GM12878 (cell line): ENCODE results near the gene GAMT.

Source experiments
- CTCF ChIP-seq, 3 experiments: IDR thresholded peaks in 2 of 3; conservative IDR thresholded peaks in 1 of 3; 2 replicates each; pipeline ENCODE4 v1.5.1; 2011; ENCODE audit warnings: low read depth in 3 of 3, low read length in 3 of 3, mild to moderate bottlenecking in 3 of 3, control low read depth in 2 of 3, moderate library complexity in 2 of 3, inconsistent platforms in 1 of 3, mixed read lengths in 1 of 3; ENCODE audit not compliant: control insufficient read depth in 2 of 3, insufficient read depth in 1 of 3; ENCODE audit errors: extremely low read depth in 1 of 3
- FOXK2 ChIP-seq: fragments of 450-650 bp; IDR thresholded peaks from 2 replicates; pipeline ENCODE4 v1.6.1; 2017; ENCODE audit warnings: mild to moderate bottlenecking, moderate library complexity
- MAX ChIP-seq: IDR thresholded peaks from 2 replicates; pipeline ENCODE4 v1.6.1; 2012; ENCODE audit warnings: low read depth, low read length, improper control_type of control experiment
- POLR2A ChIP-seq: IDR thresholded peaks from 2 replicates; pipeline ENCODE4 v1.6.1; 2011; ENCODE audit warnings: low read depth, mild to moderate bottlenecking, low read length
- POLR2AphosphoS5 ChIP-seq: IDR thresholded peaks from 2 replicates; pipeline ENCODE4 v1.6.1; 2011; ENCODE audit warnings: mild to moderate bottlenecking, low read length, inconsistent platforms
- SPI1 ChIP-seq: IDR thresholded peaks from 2 replicates; pipeline ENCODE4 v1.6.1; 2011; ENCODE audit warnings: low read depth, mild to moderate bottlenecking, low read length, moderate library complexity, borderline replicate concordance; ENCODE audit not compliant: insufficient read depth
- ZNF274 ChIP-seq: IDR thresholded peaks from one replicate; pipeline ENCODE4 v1.8.0; 2011; ENCODE audit not compliant: insufficient read length, insufficient read depth
- ZNF592 ChIP-seq: fragments of 450-650 bp; IDR thresholded peaks from 2 replicates; pipeline ENCODE4 v1.6.1; 2017; ENCODE audit warnings: mild to moderate bottlenecking, moderate library complexity

- TF ChIP-seq POLR2AphosphoS5: no peak
- no peak for TF ChIP-seq FOXK2
- no peak for TF ChIP-seq POLR2A
- no peak for TF ChIP-seq CTCF (IDR thresholded peaks at IDR 0.05 in 2 of 3, conservative IDR thresholded peaks at IDR 0.05 in 1 of 3; ENCODE audit: control insufficient read depth in 2 of 3, extremely low read depth in 1 of 3, insufficient read depth in 1 of 3, low read depth in 3 of 3, low read length in 3 of 3)
- TF ChIP-seq MAX: no peak
- no peak for TF ChIP-seq ZNF274
- no peak for TF ChIP-seq ZNF592
- no peak for TF ChIP-seq SPI1
Observed at GRCh38 chr19:1382250-1382649, 19.1 kb downstream of the GAMT start.
